GM10248 (cell line): ENCODE measurements around the gene ZNF470.

Experiments
- CTCF ChIA-PET: fragments of 300-600 bp; sonication (Branson Sonifier 250); formaldehyde crosslinking; extraction: SDS; loops from one replicate; lab custom pipeline; 2021; ENCODE audit warnings: antibody characterized with exemption; lab: Yijun Ruan, JAX
- POLR2A ChIA-PET: fragments of 350-650 bp; sonication (Branson Sonifier 250); formaldehyde crosslinking; extraction: SDS; loops from one replicate; lab custom pipeline; 2020; ENCODE audit warnings: antibody characterized with exemption; lab: Yijun Ruan, JAX
- DNase-seq: peaks from one replicate; pipeline ENCODE4 v3.0.0; 2012; ENCODE audit errors: extremely low spot score
- CTCF ChIP-seq: IDR thresholded peaks from 2 replicates; pipeline ENCODE4 v1.5.1; 2012; ENCODE audit warnings: mild to moderate bottlenecking, low read depth; ENCODE audit errors: extremely low read depth, missing control alignments, control extremely low read depth

ZNF470 gene

GRCh38 chr19:56617531-56617930 lies 50.3 kb downstream of the ZNF470 start:
- DNase-seq, result no peak
- CTCF ChIA-PET, result interaction anchor here (1.2 kb wide), 1 partner anchor 72 kb away, joined by 3 read pairs; no protein-coding TSS in a partner anchor
- POLR2A ChIA-PET, result no interaction called here
- TF ChIP-seq CTCF, result no peak

GRCh38 chr19:56619121-56619520 lies 51.9 kb downstream of the ZNF470 start:
- DNase-seq, result no peak
- ChIA-PET CTCF (no interaction called here), POLR2A (no interaction called here)
- no peak for TF ChIP-seq CTCF

- TF ChIP-seq CTCF, result no peak
- POLR2A ChIA-PET, result no interaction called here
- CTCF ChIA-PET, result no interaction called here
Measured at GRCh38 chr19:56622374-56622773, 55.1 kb downstream of the ZNF470 start.

GRCh38 chr19:56623006-56623405 lies 55.7 kb downstream of the ZNF470 start:
- DNase-seq, result no peak
- POLR2A ChIA-PET, result no interaction called here
- no peak for TF ChIP-seq CTCF
- CTCF ChIA-PET, result no interaction called here

More at GRCh38 chr19:56622374-56622773, 55.1 kb downstream of the ZNF470 start:
- no peak for DNase-seq

GRCh38 chr19:56625708-56626107 lies 58.4 kb downstream of the ZNF470 start:
- TF ChIP-seq CTCF, result no peak
- DNase-seq, result no peak
- ChIA-PET CTCF (no interaction called here), POLR2A (no interaction called here)

- ChIA-PET POLR2A (no interaction called here), CTCF (no interaction called here)
- no peak for TF ChIP-seq CTCF
- DNase-seq, result no peak
Measured at GRCh38 chr19:56633021-56633420, 65.8 kb downstream of the ZNF470 start.
